ENCODE results near the gene KCNQ1.

DNA sequence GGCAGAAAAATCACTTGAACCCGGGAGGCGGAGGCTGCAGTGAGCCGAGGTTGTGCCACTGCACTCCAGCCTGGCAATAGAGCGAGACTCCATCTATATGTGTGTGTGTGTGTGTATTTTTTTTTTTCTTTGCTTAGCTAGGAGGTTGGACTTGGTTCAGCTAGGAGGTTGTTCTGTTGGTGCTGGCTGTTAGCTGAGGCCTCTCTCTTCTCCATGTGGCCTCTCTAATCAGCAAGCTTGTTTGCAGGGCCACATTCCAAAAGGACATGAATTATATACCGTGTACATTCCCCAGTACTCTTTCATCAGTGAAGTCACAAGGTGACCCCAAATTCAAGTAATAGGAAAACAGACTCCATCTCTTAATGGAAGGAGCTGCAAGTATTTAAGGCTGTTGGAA, 322.3 kb downstream of the KCNQ1 start:
- TF ChIP-seq EZH2 (IDR thresholded peaks at IDR 0.05; ENCODE audit: insufficient read depth, poor library complexity, severe bottlenecking) (no peak), EZH2phosphoT487 (IDR thresholded peaks at IDR 0.05; ENCODE audit: insufficient read depth, low read depth) (no peak)
